NCI-H82 treated with DMSO at 0.1 percent for 48 hours (cell line): ENCODE measurements around the gene CNKSR1.

ENCODE experiments used
- DNase-seq: peaks from one replicate; lab custom pipeline; 2025; ENCODE audit not compliant: unreplicated experiment; lab: John Stamatoyannopoulos, UW

CNKSR1 gene

DNA sequence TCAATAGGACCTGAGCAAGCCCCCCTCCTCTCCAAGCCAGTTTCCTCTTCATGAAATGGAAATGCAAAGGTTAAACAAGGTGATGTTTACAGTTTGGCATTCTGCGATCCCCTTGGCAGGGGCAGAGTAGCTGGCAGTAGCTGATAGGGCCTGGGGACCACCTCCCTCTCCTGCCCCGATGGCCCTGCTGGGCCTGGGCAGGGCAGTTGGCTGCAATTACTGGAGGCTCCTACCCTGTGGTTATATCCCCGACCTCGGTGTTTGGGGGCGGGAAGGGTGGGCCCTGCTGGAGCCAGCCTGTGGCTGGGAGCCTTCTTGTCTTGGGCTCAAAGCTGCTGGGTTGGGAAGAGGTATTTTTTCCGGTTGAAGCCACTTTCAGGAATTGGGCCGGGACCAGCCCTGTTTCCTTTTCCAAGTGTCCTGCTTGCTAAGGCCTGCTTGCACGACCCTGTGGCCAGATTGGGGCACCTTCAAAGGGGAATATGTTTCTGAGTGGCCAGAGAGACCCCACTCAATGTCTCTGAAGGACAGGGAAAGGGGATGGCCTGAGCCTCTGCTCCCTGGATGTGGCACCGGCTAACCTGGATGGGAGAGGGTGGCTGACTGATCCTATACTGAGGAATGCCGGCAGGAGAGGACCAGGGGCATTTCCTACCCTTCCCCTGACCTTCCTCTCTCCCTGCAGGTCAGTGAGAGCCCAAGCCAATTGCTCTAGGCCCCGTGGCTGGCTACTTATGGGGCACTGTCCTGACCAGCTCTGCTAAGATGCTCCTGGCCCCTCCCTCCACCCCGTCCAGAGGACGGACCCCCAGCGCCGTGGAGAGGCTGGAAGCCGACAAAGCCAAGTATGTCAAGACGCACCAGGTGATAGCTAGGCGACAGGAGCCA, 16.5 kb upstream of the CNKSR1 start:
- DNase-seq = no peak

GRCh38 chr1:26161415-26162219, 15.7 kb upstream of the CNKSR1 start:
- DNase-seq = no peak

DNA sequence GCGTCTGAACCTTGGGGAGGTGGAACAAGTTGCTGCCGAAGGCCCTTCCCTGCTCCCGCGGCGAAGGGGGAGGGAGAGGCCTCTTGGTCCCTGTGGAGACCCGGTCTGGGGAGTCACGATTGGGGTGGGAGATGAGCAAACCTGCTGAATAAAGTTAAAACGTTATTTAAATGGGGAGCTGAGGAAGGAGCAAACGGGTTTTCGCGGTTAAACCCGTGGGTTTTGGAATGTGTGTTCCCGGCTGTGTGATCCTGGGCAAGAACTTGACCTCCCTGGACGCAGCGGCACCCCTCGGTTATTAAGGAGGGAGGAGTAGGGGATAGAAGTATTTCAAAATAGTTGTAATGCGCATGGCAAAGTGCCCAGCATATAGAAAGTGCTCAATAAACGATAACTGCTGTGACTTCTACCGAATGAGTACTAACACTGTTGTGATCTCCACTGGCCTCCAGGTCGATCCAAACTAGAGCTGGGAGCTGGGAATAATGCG, 15.0 kb upstream of the CNKSR1 start:
- DNase-seq = no peak

- DNase-seq = no peak
Measured at GRCh38 chr1:26163684-26164035, 13.6 kb upstream of the CNKSR1 start.

- no peak for DNase-seq
Measured at GRCh38 chr1:26164036-26164860, 13.0 kb upstream of the CNKSR1 start.

DNA sequence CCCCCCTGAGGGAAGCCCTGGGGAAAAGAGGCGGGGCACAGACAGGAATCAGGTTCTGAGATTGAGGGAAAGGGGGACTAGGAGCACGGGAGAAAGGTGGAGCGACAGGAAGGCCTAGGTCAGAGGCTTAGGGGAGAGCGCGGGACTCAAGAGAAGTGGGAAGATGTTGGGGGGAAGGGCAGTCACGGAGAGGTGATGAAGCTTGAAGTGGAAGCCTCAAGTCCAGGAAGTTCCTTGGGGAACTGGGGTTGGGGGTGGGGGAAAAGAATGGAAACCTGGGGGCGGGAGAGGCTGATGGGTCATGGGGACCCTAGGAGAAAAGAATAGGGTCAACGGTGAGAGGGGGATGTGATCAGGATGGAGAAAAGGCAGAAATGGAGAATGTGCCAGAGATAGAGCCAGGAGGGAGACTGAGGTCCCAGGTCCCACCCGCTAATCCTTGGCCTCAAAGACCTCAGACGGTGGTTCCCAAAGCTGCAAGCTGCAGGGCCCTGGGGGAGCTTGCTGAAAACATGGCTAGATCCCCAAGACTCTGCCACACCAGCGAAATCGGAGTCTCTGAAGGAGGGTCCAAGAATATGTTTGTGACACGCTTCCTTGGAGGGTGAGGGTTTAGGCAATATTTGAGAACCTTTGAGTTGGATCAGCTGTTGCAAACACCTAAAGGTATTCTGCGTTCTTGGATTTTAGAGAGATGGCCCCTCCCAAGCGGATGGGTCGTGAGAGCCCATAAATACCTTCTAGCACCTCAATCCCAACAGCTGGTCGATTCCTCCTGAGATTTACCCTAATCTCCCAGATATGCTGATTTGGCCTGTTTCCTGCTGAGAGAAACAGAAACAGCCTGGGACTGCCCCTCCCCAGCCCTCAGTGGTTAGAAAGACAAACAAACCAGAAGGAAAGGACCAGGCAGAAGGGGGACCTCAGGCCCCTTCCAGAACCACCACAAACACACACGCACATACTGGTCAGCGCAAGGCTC, 12.1 kb upstream of the CNKSR1 start:
- DNase-seq = peak; percentile 62

DNA sequence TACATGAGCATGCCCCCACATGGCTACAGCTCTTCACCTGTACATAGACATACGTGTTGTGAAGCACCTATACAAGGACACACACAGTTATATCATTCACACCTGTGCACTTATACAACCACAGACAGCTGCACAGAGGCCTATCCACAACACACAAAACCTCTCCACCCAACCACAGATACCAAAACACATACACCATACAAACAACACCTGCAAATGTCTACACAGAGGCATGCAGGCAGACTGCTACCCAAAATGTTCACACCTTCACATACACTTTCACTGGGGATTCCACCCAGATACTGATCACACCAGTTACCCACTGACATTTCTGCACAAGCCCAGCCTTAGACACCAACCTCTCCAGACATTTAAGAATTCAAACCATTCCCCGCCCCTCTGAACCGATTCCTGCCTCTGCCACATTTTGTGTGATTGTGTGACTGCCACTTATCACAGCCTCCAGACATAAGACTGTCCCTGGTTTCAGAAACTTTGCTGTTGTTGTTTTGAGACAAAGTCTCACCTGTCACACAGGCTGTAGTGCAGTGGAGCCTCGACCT, 10.5 kb upstream of the CNKSR1 start:
- no peak for DNase-seq

GRCh38 chr1:26168410-26169197, 8.7 kb upstream of the CNKSR1 start, which contains the start of gene C1orf232:
Gene C1orf232, minus strand, starts transcription at chr1:26168963. Its CDS starts 464 bp downstream, at chr1:26168499.
- peak; percentile 36 for DNase-seq

DNA sequence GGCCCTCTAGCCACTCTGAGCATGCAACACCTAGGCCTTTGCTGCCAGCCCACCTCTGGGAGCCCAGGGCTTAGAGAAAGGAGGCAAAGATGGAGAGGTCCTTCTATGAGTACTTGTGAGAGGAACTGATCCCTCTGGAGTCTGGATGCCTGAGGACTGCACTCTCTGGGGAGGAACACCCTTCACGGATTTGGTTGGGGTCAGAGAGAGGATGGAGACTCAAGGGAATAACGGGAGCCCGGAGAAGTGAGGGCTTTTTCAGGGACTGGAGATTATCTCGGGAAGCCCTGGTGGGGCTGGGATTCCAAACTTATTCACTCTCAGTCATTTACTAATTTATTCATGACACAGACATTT, 8.1 kb upstream of the CNKSR1 start:
- DNase-seq = no peak

DNA sequence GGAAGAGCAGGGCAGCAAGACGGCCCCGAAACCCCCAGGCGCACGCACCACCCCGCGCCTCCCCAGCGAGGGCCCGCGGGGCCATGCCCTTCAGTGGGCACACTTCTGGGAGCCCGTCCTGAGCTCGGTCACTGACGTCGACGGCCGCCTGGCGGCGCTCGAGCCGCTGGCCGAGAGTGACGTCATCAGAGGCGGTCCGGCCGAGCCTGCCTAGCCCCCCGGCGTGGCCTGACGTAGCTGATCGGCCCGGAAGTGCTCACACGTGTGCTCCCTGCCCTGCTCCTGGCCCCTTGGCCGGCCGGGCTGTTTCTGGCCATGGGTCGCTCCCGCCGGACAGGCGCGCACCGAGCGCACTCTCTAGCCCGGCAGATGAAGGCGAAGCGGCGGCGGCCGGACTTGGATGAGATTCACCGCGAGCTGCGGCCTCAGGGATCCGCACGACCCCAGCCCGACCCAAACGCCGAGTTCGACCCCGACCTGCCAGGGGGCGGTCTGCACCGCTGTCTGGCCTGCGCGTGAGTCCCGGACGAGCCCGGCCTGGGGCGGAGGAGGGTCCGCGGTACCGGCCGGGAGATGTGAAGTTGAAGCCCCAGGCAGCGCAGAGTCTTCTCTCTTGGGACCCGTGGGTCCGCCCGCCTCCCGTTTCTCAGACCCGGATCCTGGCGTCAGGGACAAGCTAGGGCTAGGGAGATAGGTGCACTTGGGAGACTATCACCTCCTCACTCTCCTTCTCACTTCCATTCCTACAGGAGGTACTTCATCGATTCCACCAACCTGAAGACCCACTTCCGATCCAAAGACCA, 7.4 kb upstream of the CNKSR1 start, which contains the start of gene ZNF593:
TSS of gene ZNF593 (plus strand) at position 240 of the 803 bp plus-strand sequence. CDS start at position 316, 76 bp downstream.
- peak; percentile 90 for DNase-seq

DNA sequence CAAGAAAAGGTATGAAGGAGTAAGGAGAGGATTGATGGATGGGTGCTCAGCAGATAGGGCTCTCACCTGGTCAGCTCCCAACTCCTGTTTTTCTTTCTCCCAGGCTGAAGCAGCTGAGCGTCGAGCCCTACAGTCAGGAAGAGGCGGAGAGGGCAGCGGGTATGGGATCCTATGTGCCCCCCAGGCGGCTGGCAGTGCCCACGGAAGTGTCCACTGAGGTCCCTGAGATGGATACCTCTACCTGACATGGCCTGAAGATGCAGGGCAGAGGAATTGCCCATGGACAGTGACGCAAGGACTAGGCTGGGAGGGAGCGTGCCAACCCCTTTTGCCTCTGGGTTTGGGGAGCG, 6.8 kb upstream of the CNKSR1 start:
- no peak for DNase-seq

- peak; percentile 33 for DNase-seq
Measured at GRCh38 chr1:26171084-26172072, 5.9 kb upstream of the CNKSR1 start, which contains the start of gene ZNF593OS. Gene ZNF593OS, minus strand, starts transcription at chr1:26171832. Its CDS starts 171 bp downstream, at chr1:26171661.

- DNase-seq = no peak
Measured at GRCh38 chr1:26175346-26175745, 1.9 kb upstream of the CNKSR1 start.

DNA sequence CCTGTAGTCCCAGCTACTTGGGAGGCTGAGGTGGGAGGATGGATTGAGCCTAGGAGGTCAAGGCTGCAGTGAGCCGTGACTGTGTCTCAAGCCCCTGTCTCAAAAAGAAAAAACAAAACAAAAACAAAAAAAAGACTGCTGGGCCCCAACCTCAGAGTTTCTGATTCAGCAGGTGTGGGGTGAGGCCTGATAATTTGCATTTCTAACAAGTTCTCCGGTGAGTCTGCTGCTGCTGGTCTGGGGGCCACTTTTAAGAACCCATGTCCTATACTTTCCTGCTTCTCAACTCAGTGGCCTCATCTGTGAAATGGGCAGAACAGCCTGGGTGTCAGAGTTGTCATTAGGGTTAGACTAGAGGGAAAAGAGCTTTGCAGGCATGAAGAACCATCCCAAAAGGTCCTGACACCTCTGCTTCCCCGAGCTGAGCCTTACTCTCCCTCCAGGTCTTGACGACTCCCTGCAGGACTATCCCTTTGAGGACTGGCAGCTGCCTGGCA, 2.8 kb downstream of the CNKSR1 start:
- DNase-seq = no peak

DNA sequence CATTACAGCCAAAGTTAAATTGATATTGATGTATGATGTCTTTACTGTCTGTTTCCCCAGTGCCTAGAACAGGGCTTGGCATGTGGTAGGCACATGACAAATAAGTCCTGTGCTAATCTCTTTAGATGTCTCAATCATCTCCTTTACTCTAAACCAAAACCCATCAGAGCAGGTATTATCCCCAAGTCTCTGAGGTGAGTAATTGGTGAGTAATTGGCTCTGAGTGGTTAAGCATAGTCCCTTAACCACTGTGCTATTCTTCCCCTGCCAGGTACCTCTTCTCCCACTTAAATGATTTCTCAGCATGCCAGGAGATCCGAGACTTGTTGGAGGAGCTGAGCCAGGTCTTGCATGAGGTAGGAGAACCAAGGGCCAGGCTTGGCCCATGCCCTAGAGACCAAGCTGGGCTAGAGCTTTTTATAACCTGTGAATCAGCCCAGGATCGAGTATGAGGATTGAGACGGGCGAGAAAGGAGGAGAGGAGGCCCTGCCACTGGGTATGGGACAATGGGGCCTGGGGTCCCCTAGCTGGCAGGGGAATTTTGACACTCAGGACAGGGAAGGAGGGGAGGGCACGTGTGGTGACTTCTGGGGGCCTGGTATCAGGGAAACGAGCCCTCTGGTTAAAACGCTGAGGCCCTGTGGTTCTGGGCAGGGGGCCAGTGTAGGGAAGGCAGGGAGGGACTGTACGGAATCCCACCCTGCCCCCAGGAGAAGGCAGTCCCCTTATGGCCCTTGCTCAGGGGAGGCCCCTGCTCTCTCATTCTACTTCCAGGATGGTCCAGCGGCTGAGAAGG, 4.5 kb downstream of the CNKSR1 start:
- peak; percentile 77 for DNase-seq

- DNase-seq = no peak
Measured at GRCh38 chr1:26182383-26182696, 5.0 kb downstream of the CNKSR1 start.
